Breast epithelium (tissue), 3 donors: ENCODE results near the gene HECTD4.

Source experiments
- POLR2AphosphoS5 ChIP-seq, 3 donors: sonication (generic); formaldehyde crosslinking; IDR thresholded peaks; one replicate each; pipeline ENCODE4 v1.6.1; 2017; ENCODE audit warnings: antibody characterized with exemption in 3 of 3
- TF ChIP-seq, protein P1 (sequence below), 3 donors: fragments of 450-650 bp; IDR thresholded peaks; one replicate each; pipeline ENCODE4 v1.5.1; 2016 to 2017; ENCODE audit warnings: antibody characterized with exemption in 3 of 3, mild to moderate bottlenecking in 3 of 3, moderate library complexity in 3 of 3

DNA sequence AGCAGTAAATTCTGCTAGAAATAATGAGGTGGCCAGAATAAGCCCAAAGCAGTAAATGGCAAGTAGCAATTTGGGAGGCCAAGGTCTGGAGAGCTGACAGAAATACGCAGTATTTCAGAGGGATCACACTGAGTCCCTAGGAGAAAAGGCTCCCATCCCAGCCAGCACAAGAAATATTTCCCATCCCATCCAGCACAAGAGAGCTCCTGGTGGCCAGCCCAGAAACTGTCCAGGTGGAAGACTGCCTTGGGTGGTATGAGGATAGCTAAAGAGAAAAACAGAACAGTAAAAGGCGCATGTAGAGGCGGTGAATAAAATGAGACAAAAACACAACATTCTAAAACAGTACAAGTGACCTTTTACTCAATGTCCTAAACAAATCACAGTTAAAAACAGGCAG is 120.7 kb downstream of the HECTD4 start:
- TF ChIP-seq, protein P1, sequence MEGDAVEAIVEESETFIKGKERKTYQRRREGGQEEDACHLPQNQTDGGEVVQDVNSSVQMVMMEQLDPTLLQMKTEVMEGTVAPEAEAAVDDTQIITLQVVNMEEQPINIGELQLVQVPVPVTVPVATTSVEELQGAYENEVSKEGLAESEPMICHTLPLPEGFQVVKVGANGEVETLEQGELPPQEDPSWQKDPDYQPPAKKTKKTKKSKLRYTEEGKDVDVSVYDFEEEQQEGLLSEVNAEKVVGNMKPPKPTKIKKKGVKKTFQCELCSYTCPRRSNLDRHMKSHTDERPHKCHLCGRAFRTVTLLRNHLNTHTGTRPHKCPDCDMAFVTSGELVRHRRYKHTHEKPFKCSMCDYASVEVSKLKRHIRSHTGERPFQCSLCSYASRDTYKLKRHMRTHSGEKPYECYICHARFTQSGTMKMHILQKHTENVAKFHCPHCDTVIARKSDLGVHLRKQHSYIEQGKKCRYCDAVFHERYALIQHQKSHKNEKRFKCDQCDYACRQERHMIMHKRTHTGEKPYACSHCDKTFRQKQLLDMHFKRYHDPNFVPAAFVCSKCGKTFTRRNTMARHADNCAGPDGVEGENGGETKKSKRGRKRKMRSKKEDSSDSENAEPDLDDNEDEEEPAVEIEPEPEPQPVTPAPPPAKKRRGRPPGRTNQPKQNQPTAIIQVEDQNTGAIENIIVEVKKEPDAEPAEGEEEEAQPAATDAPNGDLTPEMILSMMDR (IDR thresholded peaks at IDR 0.05) = no peak
- TF ChIP-seq POLR2AphosphoS5 (IDR thresholded peaks at IDR 0.05) = no peak
